PC-9 (cell line): ENCODE results near the gene C17orf100.

ENCODE experiments used
- EZH2 ChIP-seq: fragments of 200-600 bp; sonication (generic); IDR thresholded peaks from 2 replicates; pipeline ENCODE4 v1.8.0; 2017; ENCODE audit warnings: antibody characterized with exemption, low read depth
- TF ChIP-seq, protein P1 (sequence below): fragments of 200-600 bp; sonication (generic); conservative IDR thresholded peaks from 2 replicates; pipeline ENCODE4 v1.6.1; 2017; ENCODE audit warnings: mixed run types, antibody characterized with exemption, mild to moderate bottlenecking, moderate library complexity

DNA sequence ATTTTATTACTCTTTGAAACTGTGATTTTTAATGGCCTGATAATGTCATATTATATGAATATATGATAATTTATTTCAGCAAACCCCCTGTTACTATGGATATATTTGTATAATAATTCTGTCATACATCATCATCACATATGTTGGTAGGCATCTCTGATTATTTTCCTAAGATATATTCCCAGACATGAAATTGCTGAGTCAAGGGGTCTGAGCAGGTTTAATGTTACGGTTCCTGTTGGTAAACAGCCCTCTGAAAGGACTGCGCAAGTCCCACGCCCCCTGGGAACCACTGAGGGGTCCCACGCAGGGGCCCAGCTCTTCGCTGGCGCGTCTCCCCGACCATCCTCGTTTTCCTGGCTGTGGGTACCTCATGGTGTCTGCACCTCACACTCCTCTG lies 37.4 kb downstream of the C17orf100 start:
- TF ChIP-seq, protein P1, sequence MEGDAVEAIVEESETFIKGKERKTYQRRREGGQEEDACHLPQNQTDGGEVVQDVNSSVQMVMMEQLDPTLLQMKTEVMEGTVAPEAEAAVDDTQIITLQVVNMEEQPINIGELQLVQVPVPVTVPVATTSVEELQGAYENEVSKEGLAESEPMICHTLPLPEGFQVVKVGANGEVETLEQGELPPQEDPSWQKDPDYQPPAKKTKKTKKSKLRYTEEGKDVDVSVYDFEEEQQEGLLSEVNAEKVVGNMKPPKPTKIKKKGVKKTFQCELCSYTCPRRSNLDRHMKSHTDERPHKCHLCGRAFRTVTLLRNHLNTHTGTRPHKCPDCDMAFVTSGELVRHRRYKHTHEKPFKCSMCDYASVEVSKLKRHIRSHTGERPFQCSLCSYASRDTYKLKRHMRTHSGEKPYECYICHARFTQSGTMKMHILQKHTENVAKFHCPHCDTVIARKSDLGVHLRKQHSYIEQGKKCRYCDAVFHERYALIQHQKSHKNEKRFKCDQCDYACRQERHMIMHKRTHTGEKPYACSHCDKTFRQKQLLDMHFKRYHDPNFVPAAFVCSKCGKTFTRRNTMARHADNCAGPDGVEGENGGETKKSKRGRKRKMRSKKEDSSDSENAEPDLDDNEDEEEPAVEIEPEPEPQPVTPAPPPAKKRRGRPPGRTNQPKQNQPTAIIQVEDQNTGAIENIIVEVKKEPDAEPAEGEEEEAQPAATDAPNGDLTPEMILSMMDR, result no peak
- TF ChIP-seq EZH2, result no peak
